H1 (cell line): ENCODE measurements around the gene ATP6V1G3.

Experiments
- HDAC2 ChIP-seq, 2 experiments: fragments of 300-600 bp in 1 of 2; sonication (generic) in 1 of 2; IDR thresholded peaks; 2 replicates each; pipeline ENCODE4 v1.6.1; 2011 to 2012; ENCODE audit warnings: low read depth in 2 of 2, low read length in 2 of 2, mild to moderate bottlenecking in 2 of 2, moderate library complexity in 2 of 2, borderline replicate concordance in 1 of 2, inconsistent platforms in 1 of 2
- POLR2A ChIP-seq, 2 experiments: IDR thresholded peaks; 1 replicate in 1 of 2; 2 replicates in 1 of 2; pipeline ENCODE4 v1.6.1; 2011; ENCODE audit warnings: low read depth in 2 of 2, low read length in 2 of 2, mild to moderate bottlenecking in 2 of 2; ENCODE audit errors: control extremely low read depth in 1 of 2
- RXRA ChIP-seq: IDR thresholded peaks from 2 replicates; pipeline ENCODE4 v1.6.1; 2011; ENCODE audit warnings: low read depth, mild to moderate bottlenecking, low read length, moderate library complexity; ENCODE audit not compliant: insufficient read depth
- TF ChIP-seq, protein P1 (sequence below), 3 experiments: IDR thresholded peaks; 1 replicate in 2 of 3; 2 replicates in 1 of 3; pipeline versions ENCODE4 v1.5.1 to v1.6.1; 2011; ENCODE audit warnings: low read length in 3 of 3, mild to moderate bottlenecking in 3 of 3, inconsistent platforms in 2 of 3, low read depth in 1 of 3, moderate library complexity in 1 of 3; ENCODE audit not compliant: insufficient read depth in 1 of 3; ENCODE audit errors: control extremely low read depth in 1 of 3

DNA sequence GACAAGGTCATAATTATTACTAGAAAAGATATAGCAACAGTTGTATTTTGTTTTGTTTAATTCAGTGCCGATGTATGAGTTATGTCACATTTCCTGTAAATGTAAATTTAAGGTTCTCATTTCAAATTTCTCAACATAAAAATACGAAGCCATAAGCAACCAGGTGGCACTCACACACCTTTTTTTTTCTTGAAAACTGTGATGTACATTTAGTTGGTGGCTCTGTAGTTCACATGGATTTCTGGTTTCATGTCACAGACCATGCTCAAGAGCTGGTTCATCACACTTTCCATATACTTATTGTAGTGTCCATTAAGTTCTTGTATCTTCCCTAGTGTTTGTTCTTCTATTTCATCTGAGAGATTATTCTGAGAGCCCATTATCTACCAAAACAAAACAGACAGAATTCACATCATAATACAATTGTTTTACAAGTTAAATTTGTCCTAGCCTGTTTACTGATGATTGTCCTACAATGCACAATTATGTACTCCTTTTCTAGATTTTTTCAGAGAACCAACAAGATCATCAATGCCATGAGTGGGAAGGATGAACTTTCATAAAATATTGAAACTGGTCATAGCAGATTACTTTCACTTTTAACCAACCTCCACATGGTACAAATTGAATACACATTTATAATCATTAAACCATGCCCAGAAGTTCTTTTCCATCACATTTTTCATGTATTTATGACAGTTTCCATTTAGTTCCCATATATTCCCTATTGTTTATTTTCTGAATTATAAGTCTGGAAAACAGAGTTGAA lies 17.1 kb downstream of the ATP6V1G3 start:
- TF ChIP-seq, protein P1, sequence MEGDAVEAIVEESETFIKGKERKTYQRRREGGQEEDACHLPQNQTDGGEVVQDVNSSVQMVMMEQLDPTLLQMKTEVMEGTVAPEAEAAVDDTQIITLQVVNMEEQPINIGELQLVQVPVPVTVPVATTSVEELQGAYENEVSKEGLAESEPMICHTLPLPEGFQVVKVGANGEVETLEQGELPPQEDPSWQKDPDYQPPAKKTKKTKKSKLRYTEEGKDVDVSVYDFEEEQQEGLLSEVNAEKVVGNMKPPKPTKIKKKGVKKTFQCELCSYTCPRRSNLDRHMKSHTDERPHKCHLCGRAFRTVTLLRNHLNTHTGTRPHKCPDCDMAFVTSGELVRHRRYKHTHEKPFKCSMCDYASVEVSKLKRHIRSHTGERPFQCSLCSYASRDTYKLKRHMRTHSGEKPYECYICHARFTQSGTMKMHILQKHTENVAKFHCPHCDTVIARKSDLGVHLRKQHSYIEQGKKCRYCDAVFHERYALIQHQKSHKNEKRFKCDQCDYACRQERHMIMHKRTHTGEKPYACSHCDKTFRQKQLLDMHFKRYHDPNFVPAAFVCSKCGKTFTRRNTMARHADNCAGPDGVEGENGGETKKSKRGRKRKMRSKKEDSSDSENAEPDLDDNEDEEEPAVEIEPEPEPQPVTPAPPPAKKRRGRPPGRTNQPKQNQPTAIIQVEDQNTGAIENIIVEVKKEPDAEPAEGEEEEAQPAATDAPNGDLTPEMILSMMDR (IDR thresholded peaks at IDR 0.05; ENCODE audit: control extremely low read depth in 1 of 3, insufficient read depth in 1 of 3, low read depth in 1 of 3, low read length in 3 of 3), result no peak
- no peak for TF ChIP-seq RXRA
- TF ChIP-seq POLR2A (IDR thresholded peaks at IDR 0.05; ENCODE audit: control extremely low read depth in 1 of 2, low read depth in 2 of 2, low read length in 2 of 2), result no peak
- no peak for TF ChIP-seq HDAC2 (IDR thresholded peaks at IDR 0.05; ENCODE audit: borderline replicate concordance in 1 of 2, low read depth in 2 of 2, low read length in 2 of 2)
